Mesendoderm (in vitro differentiated cells): ENCODE results near the gene TMEM30B.
"Not testable (repeated sequence)": the region's sequence is repeated elsewhere in the genome, so short reads cannot be mapped to it uniquely, and the experiment has no call there.

ENCODE experiments used
- DNase-seq: peaks from one replicate; pipeline ENCODE4 v3.0.0; 2013
- H2AK5ac ChIP-seq: 2 replicates; pipeline ENCODE4 v1.6.1; 2013; ENCODE audit warnings: low read length, inconsistent platforms
- H2BK120ac ChIP-seq: 2 replicates; pipeline ENCODE4 v1.6.1; 2013; ENCODE audit warnings: low read depth, mild to moderate bottlenecking, low read length, moderate library complexity, mixed read lengths
- H2BK15ac ChIP-seq: replicated peaks from 2 replicates; pipeline ENCODE4 v1.6.1; 2013; ENCODE audit warnings: low read depth, mild to moderate bottlenecking, moderate library complexity
- H2BK5ac ChIP-seq: 2 replicates; pipeline ENCODE4 v1.6.1; 2013; ENCODE audit warnings: low read length, inconsistent platforms
- H3K18ac ChIP-seq: 2 replicates; pipeline ENCODE4 v1.6.1; 2013; ENCODE audit warnings: mild to moderate bottlenecking, low read length, mixed read lengths
- H3K23ac ChIP-seq: one replicate; pipeline ENCODE4 v1.6.1; 2013; ENCODE audit warnings: low read length
- H3K27ac ChIP-seq: 2 replicates; pipeline ENCODE4 v1.5.1; 2013; ENCODE audit warnings: low read depth, mild to moderate bottlenecking, inconsistent platforms, low read length, moderate library complexity
- H3K27me3 ChIP-seq: 2 replicates; pipeline ENCODE4 v1.6.1; 2013; ENCODE audit warnings: low read length, control low read depth, mild to moderate bottlenecking, inconsistent platforms; ENCODE audit not compliant: insufficient read depth, poor library complexity
- H3K36me3 ChIP-seq: 2 replicates; pipeline ENCODE4 v1.6.1; 2013; ENCODE audit warnings: low read length, inconsistent platforms; ENCODE audit not compliant: control insufficient read depth, insufficient read depth
- H3K4ac ChIP-seq: one replicate; pipeline ENCODE4 v1.6.1; 2013; ENCODE audit warnings: low read depth, mild to moderate bottlenecking, low read length, moderate library complexity
- H3K4me1 ChIP-seq: 2 replicates; pipeline ENCODE4 v1.6.1; 2013; ENCODE audit warnings: low read depth, low read length, inconsistent platforms; ENCODE audit not compliant: control insufficient read depth
- H3K4me2 ChIP-seq: 2 replicates; pipeline ENCODE4 v1.6.1; 2013; ENCODE audit warnings: low read length
- H3K4me3 ChIP-seq: 2 replicates; pipeline ENCODE4 v1.5.1; 2013; ENCODE audit warnings: mild to moderate bottlenecking, low read length
- H3K56ac ChIP-seq: one replicate; pipeline ENCODE4 v1.6.1; 2013; ENCODE audit warnings: low read length
- H3K79me1 ChIP-seq: 2 replicates; pipeline ENCODE4 v1.6.1; 2013; ENCODE audit warnings: low read length, inconsistent platforms
- H3K79me2 ChIP-seq: 2 replicates; pipeline ENCODE4 v1.6.1; 2013; ENCODE audit warnings: mild to moderate bottlenecking, low read length; ENCODE audit not compliant: control insufficient read depth, insufficient read depth
- H3K9ac ChIP-seq: 2 replicates; pipeline ENCODE4 v1.6.1; 2013; ENCODE audit warnings: low read length, inconsistent platforms
- H4K5ac ChIP-seq: one replicate; pipeline ENCODE4 v1.6.1; 2013; ENCODE audit warnings: low read length
- H4K8ac ChIP-seq: one replicate; pipeline ENCODE4 v1.6.1; 2013; ENCODE audit warnings: low read depth, mild to moderate bottlenecking, control low read depth, low read length, moderate library complexity
- WGBS: extraction: QIAGEN DNeasy Blood & Tissue Kit; methylation state at CpG from one replicate; pipeline ENCODE4 v1.1.7; 2013; ENCODE audit warnings: low lambda C conversion rate, missing lambda C conversion rate; ENCODE audit not compliant: insufficient coverage; ENCODE audit errors: extremely low coverage; 5-methylcytosine and 5-hydroxymethylcytosine counted together

TMEM30B gene

DNA sequence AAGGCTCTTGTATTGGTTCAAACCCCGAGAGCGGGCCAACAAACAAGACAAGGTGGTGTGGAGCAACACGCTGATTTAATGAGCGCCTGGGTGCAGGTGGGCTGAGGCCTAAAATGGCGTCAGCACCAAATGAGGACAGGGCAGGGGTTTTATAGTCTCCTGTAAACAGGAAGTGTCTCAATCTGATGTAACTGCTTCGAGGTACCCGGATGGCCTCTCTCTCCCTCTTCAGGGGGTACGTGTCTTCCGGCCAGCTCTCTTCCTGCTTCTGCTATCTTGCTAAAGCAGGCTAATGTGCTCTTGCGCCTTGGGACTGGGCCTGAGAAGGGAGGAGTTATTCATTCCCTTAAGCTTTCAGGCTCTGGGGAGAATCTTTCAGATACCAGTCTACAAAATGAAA is 41.9 kb downstream of the TMEM30B start:
- not testable (repeated sequence) for H3K23ac ChIP-seq, H3K79me1 ChIP-seq, H3K36me3 ChIP-seq, H3K4me1 ChIP-seq, H2BK120ac ChIP-seq, H3K4me3 ChIP-seq, H2BK15ac ChIP-seq, H3K27me3 ChIP-seq, H2AK5ac ChIP-seq, H3K56ac ChIP-seq, H3K4me2 ChIP-seq, H3K9ac ChIP-seq, H3K18ac ChIP-seq, H4K5ac ChIP-seq, H4K8ac ChIP-seq, H3K27ac ChIP-seq, H2BK5ac ChIP-seq, H3K79me2 ChIP-seq, H3K4ac ChIP-seq
- no CpG with 5 or more reads among the region's 10 CpGs for WGBS
- peak; percentile 52 for DNase-seq

DNA sequence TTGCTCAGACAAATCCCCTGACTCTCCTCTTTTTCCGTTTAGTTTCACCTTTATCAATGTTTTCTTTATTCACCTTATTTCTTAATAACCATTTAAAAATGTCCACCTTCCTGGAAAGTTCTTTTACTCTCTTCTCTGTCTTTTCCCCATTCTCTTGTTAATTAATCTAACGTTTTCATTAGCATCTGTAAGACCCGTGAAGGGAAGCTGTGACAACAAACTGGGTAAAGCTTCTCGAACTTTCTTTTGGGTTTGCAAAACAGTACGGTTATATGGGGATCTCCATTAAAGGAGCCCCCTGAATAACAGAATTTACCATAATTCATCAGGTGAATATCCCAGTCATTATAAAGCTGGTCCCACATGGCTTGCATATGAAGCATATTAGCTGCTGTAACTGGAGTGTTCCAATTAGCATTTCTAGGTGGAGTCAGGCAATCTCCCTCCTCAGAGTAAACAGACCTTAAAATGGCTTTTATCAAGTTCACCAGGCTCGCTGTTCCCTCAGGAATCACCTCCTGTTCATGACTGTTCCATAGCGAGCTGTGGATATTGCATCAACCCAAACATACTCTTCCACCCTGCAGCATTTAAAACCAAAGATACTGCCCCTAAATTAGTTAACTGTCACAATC is 42.4 kb downstream of the TMEM30B start:
- no peaks in the 10 kb centered on the region for H3K36me3 ChIP-seq
- no peaks in the 10 kb centered on the region for H3K27me3 ChIP-seq
- H3K79me2 ChIP-seq: no peaks in the 10 kb centered on the region
- H3K4me2 ChIP-seq: no peak overlapping the region
- no peak for DNase-seq
- no peak overlapping the region for H3K9ac ChIP-seq
- H3K79me1 ChIP-seq: no peaks in the 10 kb centered on the region
- no peak overlapping the region for H2AK5ac ChIP-seq
- no peak overlapping the region for H2BK120ac ChIP-seq
- H3K23ac ChIP-seq: no peak overlapping the region
- peak overlapping the region; percentile 13 for H4K5ac ChIP-seq
- peak overlapping the region; percentile 36 for H2BK5ac ChIP-seq
- H3K4ac ChIP-seq: no peak overlapping the region
- no CpG with 5 or more reads among the region's 7 CpGs for WGBS
- H2BK15ac ChIP-seq: no peak overlapping the region
- no peak overlapping the region for H3K56ac ChIP-seq
- peaks cover 4% of the 10 kb centered on the region for H3K4me1 ChIP-seq
- no peak overlapping the region for H4K8ac ChIP-seq
- H3K18ac ChIP-seq: no peak overlapping the region
- H3K4me3 ChIP-seq: no peak overlapping the region
- H3K27ac ChIP-seq: no peak overlapping the region

DNA sequence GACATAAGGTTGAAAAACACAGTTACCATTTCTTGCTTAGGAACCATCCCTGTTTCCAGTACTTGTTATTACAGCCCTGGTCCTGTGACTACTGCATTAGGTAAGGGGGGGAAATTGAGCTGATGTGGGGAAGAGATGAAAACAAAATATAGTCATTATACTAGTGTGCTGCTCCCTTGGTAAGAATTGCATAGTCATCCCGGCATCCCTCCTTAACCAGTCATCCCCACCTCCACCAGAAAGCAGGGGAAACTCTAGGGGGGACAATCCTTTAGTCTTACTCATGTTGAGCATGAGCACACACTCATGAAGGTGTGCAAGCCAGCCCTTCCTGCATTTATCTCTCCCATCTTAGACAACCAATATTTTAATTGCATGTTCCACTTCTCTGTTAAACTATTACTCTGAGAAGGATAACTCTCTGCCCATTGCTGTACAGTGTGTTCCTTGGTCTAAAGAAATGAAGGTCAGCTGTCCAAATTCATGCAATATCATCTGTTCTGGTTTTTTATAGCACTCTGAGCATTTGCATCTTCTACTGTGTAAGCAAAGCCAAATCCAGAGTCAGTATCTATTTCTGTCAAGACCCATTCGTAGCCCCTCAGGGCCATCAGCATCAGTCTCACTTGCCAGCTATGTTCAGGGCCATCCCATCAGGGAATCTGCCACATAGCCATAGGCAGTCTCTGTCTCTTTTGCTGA is 46.8 kb downstream of the TMEM30B start:
- Histone ChIP-seq H3K9ac (no peak overlapping the region), H2BK120ac (no peak overlapping the region), H3K4me1 (peaks cover 6% of the 10 kb centered on the region), H3K36me3 (no peaks in the 10 kb centered on the region), H2AK5ac (no peak overlapping the region), H3K23ac (no peak overlapping the region), H3K4me3 (no peak overlapping the region), H3K79me2 (no peaks in the 10 kb centered on the region), H2BK15ac (no peak overlapping the region), H3K27ac (no peak overlapping the region), H3K4ac (no peak overlapping the region), H3K18ac (no peak overlapping the region), H3K4me2 (no peak overlapping the region), H4K5ac (no peak overlapping the region), H3K56ac (no peak overlapping the region), H3K27me3 (no peaks in the 10 kb centered on the region), H3K79me1 (no peaks in the 10 kb centered on the region), H2BK5ac (no peak overlapping the region), H4K8ac (no peak overlapping the region)
- no CpG with 5 or more reads among the region's 2 CpGs for WGBS
- no peak for DNase-seq

GRCh38 chr14:61233436-61233956 is 47.6 kb downstream of the TMEM30B start:
- no peak for DNase-seq
- H3K79me1 ChIP-seq: no peaks in the 10 kb centered on the region
- H2BK120ac ChIP-seq: no peak overlapping the region
- H3K79me2 ChIP-seq: no peaks in the 10 kb centered on the region
- no peak overlapping the region for H2BK5ac ChIP-seq
- H3K36me3 ChIP-seq: no peaks in the 10 kb centered on the region
- no CpG with 5 or more reads among the region's 3 CpGs for WGBS
- H3K4me1 ChIP-seq: peaks cover 2% of the 10 kb centered on the region
- H4K5ac ChIP-seq: no peak overlapping the region
- H2AK5ac ChIP-seq: no peak overlapping the region
- no peak overlapping the region for H2BK15ac ChIP-seq
- no peak overlapping the region for H3K9ac ChIP-seq
- H3K4me2 ChIP-seq: no peak overlapping the region
- H3K23ac ChIP-seq: no peak overlapping the region
- H3K4me3 ChIP-seq: no peak overlapping the region
- H4K8ac ChIP-seq: no peak overlapping the region
- H3K4ac ChIP-seq: no peak overlapping the region
- H3K56ac ChIP-seq: no peak overlapping the region
- H3K27ac ChIP-seq: no peak overlapping the region
- no peak overlapping the region for H3K18ac ChIP-seq
- no peaks in the 10 kb centered on the region for H3K27me3 ChIP-seq

DNA sequence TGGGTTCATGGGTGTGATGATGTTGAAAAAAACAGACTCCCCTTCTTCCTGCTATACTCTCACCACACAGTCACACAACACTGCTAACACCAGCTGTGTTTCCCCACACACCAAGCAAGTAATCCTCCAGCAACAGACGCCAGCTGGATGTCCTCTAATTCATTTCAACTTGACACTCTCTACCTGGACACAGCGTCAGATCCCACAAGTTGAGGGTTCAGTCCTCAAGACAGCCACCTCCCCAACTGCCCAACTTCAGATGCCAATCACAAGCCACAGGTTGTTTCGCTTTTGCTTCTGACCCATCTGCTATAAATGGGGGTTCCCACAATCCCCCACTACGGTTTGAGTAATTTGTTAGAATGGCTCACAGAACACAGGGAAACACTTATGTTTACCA is 49.3 kb downstream of the TMEM30B start:
- no peak overlapping the region for H2BK120ac ChIP-seq
- no peak overlapping the region for H2BK5ac ChIP-seq
- no peak overlapping the region for H3K27ac ChIP-seq
- H2BK15ac ChIP-seq: no peak overlapping the region
- no peak for DNase-seq
- no CpG with 5 or more reads among the region's 4 CpGs for WGBS
- H3K4me3 ChIP-seq: no peak overlapping the region
- no peak overlapping the region for H4K5ac ChIP-seq
- peaks cover 2% of the 10 kb centered on the region for H3K4me1 ChIP-seq
- no peaks in the 10 kb centered on the region for H3K27me3 ChIP-seq
- peak overlapping the region; percentile 15 for H3K23ac ChIP-seq
- H3K36me3 ChIP-seq: no peaks in the 10 kb centered on the region
- H3K79me2 ChIP-seq: no peaks in the 10 kb centered on the region
- no peak overlapping the region for H3K4me2 ChIP-seq
- no peak overlapping the region for H3K56ac ChIP-seq
- no peaks in the 10 kb centered on the region for H3K79me1 ChIP-seq
- no peak overlapping the region for H4K8ac ChIP-seq
- H3K9ac ChIP-seq: no peak overlapping the region
- no peak overlapping the region for H3K18ac ChIP-seq
- H2AK5ac ChIP-seq: no peak overlapping the region
- no peak overlapping the region for H3K4ac ChIP-seq
